ENCODE data around the gene VEGFB.

DNA sequence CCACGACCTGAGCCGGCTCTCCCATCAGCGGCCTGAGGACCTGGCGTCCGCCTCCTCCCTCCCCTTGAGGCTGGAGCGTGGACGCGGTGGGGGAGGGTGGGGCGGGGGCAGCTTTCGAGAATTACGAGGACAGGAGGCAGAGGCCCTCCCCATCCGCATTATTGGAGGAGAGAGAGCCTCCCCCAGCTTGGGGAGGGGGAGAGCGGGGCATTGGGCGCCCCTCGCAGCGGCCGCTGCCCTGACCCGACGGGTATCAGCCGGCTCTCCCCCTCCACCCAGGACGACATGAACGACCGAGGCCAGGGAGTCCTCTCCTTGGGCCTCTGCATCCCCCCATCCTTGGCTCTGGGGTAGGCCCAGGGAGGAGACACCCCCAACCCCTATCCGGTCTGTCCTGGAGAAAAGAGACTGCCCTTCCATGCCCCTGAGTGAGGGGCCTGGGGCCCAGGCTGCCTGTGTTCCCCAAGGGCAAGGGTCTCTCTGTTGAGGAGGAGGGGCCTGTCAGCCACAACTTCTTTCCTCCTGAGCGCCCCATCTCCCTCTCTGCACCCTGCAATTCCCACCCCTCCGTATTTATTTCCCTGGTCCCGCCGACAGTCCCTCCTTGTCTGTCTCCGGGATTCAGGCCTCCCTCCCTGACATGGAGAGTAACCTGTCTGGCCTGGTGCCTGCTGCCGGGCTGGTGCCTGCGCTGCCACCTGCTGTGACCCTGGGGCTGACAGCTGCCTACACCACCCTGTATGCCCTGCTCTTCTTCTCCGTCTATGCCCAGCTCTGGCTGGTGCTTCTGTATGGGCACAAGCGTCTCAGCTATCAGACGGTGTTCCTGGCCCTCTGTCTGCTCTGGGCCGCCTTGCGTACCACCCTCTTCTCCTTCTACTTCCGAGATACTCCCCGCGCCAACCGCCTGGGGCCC is 51.8 kb downstream of the VEGFB start:
- TF ChIP-seq, protein P1, sequence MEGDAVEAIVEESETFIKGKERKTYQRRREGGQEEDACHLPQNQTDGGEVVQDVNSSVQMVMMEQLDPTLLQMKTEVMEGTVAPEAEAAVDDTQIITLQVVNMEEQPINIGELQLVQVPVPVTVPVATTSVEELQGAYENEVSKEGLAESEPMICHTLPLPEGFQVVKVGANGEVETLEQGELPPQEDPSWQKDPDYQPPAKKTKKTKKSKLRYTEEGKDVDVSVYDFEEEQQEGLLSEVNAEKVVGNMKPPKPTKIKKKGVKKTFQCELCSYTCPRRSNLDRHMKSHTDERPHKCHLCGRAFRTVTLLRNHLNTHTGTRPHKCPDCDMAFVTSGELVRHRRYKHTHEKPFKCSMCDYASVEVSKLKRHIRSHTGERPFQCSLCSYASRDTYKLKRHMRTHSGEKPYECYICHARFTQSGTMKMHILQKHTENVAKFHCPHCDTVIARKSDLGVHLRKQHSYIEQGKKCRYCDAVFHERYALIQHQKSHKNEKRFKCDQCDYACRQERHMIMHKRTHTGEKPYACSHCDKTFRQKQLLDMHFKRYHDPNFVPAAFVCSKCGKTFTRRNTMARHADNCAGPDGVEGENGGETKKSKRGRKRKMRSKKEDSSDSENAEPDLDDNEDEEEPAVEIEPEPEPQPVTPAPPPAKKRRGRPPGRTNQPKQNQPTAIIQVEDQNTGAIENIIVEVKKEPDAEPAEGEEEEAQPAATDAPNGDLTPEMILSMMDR (IDR thresholded peaks at IDR 0.05): no peak
- no peak for TF ChIP-seq POLR2AphosphoS5 (IDR thresholded peaks at IDR 0.05; ENCODE audit: insufficient read depth in 1 of 2, low read depth in 1 of 2)
- TF ChIP-seq POLR2A (IDR thresholded peaks at IDR 0.05): no peak
